GM18526 (cell line): ENCODE measurements around the gene CACNA1B.

Experiments
- POLR2A ChIP-seq: IDR thresholded peaks from 3 replicates; pipeline ENCODE4 v1.6.1; 2011; ENCODE audit not compliant: insufficient read length; ENCODE audit errors: extremely low read depth

Gene CACNA1B

DNA sequence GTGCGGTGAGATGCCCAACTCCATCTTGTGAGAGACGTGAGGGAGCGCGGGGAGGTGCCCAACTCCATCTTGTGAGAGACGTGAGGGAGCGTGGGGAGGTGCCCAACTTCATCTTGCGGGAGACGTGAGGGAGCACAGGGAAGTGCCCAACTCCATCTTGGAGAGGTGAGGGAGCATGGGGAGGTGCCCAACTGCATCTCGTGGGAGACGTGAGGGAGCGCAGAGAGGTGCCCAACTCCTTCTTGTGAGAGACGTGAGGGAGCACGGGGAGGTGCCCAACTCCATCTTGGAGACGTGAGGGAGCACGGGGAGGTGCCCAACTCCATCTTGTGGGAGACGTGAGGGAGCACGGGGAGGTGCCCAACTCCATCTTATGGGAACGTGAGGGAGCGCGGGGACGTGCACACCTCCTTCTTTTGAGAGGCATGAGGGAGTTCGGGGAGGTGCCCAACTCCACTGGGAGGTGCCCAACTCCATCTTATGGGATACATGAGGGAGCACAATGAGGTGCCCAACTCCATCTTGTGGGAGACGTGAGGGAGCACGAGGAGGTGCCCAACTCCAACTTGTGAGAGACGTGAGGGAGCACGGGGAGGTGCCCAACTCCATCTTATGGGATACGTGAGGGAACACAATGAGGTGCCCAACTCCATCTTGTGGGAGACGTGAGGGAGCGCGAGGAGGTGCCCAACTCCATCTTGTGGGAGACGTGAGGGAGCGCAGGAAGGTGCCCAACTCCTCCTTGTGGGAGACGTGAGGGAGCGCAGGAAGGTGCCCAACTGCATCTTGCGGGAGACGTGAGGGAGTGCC is 235.4 kb downstream of the CACNA1B start:
- no peak for TF ChIP-seq POLR2A

DNA sequence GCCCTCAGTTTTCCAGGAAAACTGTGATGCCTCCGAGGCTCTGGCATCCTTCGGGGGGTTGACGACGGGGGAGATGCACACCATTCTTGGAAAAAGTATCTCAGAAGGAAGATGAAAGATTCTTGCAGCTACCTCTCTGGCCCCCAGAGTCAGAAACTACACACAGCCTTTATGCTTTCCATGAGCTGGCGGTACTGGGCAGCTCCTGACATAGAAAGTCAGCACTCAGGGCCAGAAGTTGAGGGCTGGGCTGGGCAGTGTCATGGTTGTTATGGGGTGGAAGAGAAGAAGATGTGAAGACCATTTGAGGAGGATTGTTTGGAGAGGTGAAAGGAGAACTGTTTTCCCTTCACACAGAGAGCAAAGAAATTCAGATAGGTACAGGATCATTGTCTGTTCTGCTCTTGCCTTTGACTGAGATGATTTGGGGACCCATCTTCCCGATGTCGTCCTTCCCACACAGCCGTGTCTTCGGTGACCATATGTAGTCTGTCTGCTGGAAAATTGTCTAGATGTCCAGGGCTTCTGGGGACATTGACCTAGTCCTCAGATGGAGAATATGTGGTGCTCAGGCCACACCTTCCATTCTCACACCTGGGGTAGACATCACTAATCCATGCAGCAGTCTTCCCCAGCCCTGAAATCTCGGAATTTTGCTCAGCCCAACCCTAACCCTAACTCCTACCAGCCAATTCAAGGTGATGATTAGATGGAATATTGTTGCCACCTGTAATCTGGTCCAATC is 237.1 kb downstream of the CACNA1B start:
- TF ChIP-seq POLR2A, result no peak

DNA sequence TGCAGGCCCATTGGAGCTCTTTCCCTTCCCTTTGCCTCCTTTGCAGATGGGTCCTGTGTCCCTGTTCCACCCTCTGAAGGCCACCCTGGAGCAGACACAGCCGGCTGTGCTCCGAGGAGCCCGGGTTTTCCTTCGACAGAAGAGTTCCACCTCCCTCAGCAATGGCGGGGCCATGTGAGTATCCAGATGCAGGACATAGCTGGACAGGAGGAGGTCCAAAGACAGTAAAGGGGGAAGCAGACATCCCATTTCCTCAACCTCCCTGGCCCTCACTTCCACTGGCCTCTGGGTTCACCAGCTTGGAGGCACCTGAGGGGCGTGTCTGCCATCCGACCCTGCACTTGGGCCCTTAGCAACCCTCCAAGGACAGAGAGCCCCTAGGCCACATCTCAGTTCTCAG is 237.9 kb downstream of the CACNA1B start:
- no peak for TF ChIP-seq POLR2A

DNA sequence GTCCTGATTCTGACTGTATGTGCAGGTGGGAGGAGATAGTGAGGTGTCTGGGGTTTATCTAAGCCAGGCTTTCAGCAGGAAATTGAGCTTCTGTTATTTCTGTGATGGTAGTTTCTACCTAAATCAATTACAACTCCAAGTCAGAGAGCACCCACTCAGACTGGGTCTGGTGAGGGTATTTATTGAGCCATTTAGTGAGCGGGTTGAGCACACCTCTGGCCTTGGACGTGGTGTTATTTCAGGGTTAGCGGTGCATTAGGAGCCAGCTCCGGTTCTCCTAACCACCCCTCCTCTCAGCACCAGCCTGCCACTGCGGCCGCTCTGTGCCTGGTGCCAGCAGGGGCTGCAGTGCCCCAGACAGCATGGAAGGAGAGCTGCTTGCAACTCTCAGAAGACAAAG is 238.9 kb downstream of the CACNA1B start:
- TF ChIP-seq POLR2A, result no peak

DNA sequence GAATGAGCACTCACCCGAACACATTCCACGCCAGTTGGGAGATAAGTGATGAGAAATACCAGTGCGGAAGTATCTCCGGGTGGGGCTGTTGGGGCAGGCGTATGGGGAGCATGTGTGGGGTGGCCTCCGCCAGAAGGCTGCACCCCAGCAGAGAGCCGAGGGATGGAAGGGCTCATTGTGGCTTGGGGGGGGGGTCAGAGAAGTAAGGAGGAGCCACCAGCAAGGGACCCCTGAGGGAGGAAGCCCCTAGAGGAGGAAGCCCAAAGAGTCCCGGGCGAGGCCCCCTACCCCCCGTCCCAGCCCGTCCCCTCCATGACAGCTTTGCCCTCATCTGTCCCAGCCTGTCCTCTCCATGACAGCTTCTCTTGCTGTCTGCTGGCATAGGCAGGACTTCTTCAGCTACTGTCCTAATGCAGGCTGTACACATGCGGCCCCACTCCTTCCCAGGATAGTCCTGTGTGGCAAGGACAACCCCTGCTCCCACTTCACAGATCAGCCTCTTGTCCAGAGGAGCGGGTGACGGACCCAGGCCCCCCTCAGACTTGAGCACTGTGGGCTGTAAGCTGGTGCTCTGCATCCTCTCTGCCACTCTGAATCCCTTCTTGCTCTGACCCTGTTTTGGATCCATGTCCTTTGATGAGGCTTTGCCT is 239.6 kb downstream of the CACNA1B start:
- TF ChIP-seq POLR2A, result no peak

DNA sequence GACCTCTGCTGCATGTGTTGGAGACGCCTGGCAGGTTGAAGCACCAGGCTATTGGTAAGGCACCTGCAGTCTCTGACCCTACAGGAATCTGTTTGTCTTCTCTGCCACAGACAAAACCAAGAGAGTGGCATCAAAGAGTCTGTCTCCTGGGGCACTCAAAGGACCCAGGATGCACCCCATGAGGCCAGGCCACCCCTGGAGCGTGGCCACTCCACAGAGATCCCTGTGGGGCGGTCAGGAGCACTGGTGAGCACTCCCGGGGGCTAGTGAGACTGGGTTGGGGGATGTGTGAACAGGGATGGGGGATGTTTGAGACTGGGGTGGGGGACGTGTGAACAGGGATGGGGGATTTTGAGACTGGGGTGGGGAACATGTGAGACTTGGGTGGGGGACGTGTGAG is 240.3 kb downstream of the CACNA1B start:
- no peak for TF ChIP-seq POLR2A

DNA sequence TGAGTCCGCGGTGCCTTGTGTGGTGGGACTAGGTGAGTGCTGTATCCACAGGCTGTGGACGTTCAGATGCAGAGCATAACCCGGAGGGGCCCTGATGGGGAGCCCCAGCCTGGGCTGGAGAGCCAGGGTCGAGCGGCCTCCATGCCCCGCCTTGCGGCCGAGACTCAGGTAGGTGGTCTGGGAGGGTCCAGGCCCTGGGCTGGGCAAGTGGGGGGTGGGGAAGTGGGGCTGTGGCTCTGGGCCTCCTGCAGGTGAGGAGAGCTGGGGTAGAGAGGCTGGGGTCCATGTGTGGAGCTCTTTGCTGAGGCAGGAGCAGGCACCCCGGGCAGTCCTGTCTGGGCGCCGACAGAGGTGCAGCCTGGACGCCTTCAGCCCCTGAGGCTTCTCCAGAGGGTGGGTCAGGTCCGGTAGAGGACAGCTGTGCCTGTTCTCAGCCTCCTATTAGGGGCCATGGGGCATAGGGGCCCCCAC is 241.1 kb downstream of the CACNA1B start:
- no peak for TF ChIP-seq POLR2A

DNA sequence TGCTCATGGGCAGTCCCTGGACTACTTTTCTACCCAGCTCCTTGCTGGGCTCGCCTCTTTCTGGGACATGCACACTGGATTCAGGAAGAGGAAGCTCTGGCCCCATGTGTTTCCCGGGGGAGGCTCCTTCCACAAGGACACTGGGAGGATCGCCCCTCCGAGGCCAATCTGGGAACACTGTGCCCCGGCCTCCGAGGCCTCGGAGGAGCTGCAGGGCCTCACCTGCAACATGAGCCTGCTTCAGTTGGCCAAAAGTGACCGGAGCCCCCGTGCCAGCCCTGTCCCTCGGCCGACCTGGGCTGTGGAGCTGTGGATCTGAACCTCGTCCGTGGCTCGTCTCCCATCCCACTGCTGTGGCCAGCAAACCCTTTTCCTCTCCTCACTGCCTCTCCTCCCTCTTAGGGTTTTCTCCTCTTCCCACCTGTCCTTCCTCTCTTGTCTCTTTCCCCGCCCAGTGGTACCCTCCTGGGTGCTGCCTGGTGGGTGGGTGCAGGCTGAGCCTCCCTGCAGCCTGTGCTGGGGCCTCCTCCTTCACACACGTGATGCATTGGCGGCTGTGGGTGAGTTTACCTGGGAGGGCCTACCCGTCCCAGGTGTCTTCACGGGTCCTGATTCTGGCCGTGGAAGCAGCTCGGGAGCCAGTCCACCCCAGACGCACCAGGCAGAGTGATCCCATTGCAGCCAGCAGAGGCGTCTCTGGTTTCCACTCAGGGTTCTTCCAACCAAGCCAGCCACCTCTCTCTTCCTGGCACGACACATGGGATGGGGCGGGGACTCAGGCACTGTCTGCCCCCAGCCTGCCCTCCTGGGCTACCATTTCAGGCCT is 241.8 kb downstream of the CACNA1B start:
- TF ChIP-seq POLR2A, result no peak

DNA sequence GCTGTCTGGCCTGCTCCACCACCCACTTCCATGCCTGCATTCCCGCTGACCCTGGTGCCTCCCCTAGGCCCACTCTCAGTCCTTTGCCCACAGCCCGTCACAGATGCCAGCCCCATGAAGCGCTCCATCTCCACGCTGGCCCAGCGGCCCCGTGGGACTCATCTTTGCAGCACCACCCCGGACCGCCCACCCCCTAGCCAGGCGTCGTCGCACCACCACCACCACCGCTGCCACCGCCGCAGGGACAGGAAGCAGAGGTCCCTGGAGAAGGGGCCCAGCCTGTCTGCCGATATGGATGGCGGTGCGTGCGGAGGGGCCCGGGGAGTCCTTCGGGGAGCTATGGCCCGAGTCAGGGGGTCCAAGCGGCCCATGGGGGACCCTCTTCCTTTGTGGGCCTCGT is 242.5 kb downstream of the CACNA1B start:
- no peak for TF ChIP-seq POLR2A

DNA sequence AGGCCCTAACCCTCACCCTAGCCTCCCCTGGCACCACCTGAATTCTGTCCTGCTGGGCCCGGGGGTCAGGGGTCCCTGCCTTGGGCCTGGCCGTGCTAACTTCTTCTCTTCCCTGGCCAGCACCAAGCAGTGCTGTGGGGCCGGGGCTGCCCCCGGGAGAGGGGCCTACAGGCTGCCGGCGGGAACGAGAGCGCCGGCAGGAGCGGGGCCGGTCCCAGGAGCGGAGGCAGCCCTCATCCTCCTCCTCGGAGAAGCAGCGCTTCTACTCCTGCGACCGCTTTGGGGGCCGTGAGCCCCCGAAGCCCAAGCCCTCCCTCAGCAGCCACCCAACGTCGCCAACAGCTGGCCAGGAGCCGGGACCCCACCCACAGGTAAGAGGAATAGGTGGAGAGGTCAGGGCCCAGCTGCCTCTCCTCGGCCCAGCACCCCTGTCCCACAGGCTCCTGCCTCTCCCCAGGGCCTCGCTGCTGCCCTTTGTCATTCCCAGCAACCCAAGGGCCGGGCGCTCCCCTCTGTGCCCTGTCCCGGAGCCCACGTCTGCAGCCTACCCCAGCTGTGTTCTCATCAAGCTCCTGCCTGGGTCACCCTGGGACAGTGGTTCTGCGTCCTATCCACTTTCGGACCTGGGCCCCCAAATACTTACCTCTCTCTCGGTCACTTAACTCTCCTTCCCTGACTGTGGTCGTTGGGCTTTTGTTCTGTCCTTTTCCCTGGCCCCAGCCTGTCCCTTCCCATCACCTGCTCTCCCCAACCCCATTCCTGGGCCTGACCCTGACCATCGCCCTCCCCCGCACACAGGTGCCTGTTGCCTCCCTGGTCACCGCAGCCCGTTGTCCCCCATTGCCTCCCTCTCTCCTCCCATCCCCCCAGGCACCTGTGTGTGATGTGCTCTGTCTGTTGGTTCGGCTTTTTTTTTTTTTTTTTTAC is 243.2 kb downstream of the CACNA1B start:
- TF ChIP-seq POLR2A, result no peak

DNA sequence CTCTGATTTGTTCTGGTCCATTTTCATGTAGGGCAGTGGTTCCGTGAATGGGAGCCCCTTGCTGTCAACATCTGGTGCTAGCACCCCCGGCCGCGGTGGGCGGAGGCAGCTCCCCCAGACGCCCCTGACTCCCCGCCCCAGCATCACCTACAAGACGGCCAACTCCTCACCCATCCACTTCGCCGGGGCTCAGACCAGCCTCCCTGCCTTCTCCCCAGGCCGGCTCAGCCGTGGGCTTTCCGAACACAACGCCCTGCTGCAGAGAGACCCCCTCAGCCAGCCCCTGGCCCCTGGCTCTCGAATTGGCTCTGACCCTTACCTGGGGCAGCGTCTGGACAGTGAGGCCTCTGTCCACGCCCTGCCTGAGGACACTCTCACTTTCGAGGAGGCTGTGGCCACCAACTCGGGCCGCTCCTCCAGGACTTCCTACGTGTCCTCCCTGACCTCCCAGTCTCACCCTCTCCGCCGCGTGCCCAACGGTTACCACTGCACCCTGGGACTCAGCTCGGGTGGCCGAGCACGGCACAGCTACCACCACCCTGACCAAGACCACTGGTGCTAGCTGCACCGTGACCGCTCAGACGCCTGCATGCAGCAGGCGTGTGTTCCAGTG is 244.0 kb downstream of the CACNA1B start:
- no peak for TF ChIP-seq POLR2A

DNA sequence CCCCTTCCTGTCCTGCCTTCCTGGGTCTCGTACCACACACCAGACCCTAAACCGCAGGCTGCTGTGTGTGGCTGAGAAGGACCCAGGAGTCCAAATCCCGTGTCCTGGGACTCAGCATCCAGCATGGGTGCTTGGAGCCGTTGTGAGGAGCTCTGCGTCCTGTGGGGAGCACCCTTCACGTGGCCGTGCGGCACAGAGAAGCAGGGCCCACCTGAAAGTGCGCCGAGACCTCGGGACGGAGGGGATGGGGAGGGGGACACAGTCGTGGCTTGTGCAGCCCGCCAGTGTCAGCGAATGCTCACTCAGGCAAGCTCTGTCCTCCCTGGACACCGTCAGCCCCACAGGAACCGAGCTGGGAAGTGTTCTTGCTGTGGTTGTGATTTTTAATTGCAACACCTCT is 244.6 kb downstream of the CACNA1B start:
- no peak for TF ChIP-seq POLR2A

DNA sequence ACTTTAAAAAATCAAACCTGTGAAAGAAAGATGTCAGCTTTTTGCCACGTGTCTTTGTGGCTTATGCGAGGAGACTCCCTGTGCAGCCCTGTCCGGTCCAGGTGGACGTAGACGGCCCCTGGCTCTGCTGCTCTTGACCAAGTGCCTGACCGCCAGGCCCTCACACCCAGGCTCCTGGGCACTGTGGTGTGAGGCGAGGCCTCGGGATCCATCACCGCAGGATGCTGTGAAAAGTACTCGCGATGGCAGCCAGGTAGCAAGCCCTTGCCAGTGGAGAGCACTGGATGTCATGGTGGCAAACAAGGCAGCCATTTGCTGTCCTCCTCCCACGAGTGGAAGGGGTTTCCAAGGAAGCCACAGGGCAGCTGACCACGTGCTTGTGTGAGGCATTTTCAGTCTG is 245.1 kb downstream of the CACNA1B start:
- TF ChIP-seq POLR2A, result no peak

DNA sequence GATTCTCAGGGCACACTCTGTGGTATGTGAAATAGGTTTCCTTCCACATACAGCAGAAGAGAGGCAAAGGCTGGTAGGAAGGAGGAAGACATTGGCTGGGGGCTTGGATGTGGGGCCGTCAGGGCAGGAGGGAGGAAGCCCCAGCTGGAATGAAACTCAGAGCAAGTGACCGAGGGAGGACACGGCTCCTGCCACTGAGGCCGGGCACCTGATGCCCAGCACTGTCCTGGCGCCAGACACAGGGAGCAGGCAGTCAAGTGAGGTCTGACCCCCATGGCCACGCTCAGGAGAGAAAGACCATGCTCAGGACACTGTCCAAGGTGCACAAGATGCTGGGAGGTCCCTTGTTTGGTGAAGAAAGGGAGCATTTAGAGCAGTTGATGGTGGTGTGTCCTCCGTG is 245.5 kb downstream of the CACNA1B start:
- TF ChIP-seq POLR2A, result no peak
